Omental fat pad (tissue), 4 donors: ENCODE measurements around the gene PEX5L. TPM values are rescaled to one million over a fixed set of nuclear protein-coding genes. Genes with fewer than 3 reads are reported as not detected.

Source experiments
- ATAC-seq: fragments of 150-250 bp; one replicate; pipeline ENCODE4 v1.9.1; 2016; ENCODE audit warnings: mild to moderate bottlenecking, moderate library complexity; ENCODE audit not compliant: low FRiP score
- DNase-seq: peaks from one replicate; pipeline ENCODE4 v3.0.0-alpha.2; 2019; ENCODE audit warnings: low spot score
- total RNA-seq, 4 donors: library from RNA; depleted of rRNA; stranded (reverse); fragments of >200 nt; gene quantifications; one replicate each; pipeline ENCODE4 v1.1.0, GENCODE V29; 2016
- TF ChIP-seq, protein P1 (sequence below), 3 donors: fragments of 450-650 bp; IDR thresholded peaks; one replicate each; pipeline ENCODE4 v1.5.1; 2016 to 2017; ENCODE audit warnings: antibody characterized with exemption in 3 of 3, mild to moderate bottlenecking in 3 of 3, moderate library complexity in 2 of 3

PEX5L gene
- total RNA-seq, 4 donors from 2014 or later, result 0.72 to 6.3 (median 1.1) TPM; not detected in 1

DNA sequence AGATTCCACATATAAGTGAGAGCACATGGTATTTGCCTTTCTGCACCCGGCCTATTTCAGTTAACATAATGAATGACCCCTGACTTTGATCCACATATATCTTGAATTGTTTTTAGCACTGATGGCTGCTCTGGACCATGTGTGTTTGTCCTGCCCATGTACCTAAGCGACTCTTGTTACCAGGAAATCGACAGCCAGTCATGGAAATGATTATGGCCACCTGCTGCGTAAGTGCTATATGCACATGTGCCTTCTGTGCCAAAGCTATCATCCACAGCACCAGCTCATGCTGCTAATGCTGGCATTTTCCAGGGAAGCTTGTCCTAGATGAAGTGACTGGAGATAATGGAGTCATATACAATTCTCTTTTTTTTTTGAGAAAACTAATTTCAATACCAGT is 103.7 kb downstream of the PEX5L start:
- DNase-seq, result no peak
- TF ChIP-seq, protein P1, sequence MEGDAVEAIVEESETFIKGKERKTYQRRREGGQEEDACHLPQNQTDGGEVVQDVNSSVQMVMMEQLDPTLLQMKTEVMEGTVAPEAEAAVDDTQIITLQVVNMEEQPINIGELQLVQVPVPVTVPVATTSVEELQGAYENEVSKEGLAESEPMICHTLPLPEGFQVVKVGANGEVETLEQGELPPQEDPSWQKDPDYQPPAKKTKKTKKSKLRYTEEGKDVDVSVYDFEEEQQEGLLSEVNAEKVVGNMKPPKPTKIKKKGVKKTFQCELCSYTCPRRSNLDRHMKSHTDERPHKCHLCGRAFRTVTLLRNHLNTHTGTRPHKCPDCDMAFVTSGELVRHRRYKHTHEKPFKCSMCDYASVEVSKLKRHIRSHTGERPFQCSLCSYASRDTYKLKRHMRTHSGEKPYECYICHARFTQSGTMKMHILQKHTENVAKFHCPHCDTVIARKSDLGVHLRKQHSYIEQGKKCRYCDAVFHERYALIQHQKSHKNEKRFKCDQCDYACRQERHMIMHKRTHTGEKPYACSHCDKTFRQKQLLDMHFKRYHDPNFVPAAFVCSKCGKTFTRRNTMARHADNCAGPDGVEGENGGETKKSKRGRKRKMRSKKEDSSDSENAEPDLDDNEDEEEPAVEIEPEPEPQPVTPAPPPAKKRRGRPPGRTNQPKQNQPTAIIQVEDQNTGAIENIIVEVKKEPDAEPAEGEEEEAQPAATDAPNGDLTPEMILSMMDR (IDR thresholded peaks at IDR 0.05), result no peak
- no peak for ATAC-seq

DNA sequence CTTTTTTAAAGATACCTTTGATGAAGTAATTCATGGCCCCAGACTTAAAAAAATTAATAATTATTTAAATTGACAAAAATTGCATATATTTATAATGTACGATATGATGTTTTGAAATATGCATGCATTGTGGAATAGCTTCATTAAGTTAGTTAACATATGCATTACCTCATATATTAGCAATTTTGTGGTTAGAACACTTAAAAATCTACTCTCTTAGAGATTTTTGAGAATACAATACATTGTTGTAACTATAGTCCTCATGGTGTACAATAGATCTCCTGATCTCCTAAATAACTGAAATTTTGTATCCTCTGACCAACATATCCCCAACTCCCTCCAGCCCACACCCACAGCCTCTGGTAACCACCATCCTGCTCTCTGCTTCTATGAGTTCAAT is 104.1 kb downstream of the PEX5L start:
- ATAC-seq (no peak), DNase-seq (no peak)
- TF ChIP-seq, protein P1 (IDR thresholded peaks at IDR 0.05), result no peak

DNA sequence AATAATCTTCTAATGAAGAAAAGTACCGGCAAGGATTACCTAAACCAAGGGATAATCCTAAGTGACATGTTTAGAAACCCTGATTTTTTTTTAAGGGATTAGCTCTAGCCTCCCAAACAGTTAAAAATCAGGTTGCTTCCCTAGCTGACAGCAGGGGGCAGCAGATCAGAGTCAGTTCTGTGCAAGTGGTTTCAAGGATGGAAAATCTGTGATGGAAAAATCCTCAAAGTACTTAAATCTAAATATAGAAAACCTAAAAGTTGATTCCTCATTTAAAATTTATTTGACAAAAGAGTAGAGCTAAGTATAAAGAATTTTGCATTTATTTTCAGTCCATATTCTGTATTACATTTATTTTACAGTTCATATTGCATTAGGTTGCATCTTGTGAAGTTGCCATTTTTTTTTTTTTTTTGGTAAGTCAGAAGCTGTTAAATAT is 107.6 kb downstream of the PEX5L start:
- ATAC-seq, result no peak
- TF ChIP-seq, protein P1 (IDR thresholded peaks at IDR 0.05), result no peak
- no peak for DNase-seq

DNA sequence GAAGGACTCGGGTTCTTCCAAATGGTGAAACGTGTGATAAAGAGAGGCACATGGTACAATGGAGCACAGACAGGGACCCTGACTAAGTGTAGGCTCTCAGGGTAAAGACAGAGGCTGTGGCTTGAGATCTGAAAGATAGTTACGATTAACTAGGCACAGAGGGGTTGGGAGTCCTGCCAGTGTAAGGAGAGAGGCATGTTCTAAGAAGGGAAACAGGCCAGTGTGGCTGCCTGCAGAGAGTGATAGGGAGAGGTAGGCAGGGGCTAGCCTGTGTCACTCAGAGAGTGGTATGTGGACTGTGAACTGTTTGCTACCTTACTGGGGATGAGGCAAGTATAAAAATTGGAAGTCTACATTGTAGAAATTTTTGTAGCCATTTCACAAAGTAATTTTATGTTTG is 109.5 kb downstream of the PEX5L start:
- TF ChIP-seq, protein P1 (IDR thresholded peaks at IDR 0.05), result no peak
- ATAC-seq (no peak), DNase-seq (no peak)

DNA sequence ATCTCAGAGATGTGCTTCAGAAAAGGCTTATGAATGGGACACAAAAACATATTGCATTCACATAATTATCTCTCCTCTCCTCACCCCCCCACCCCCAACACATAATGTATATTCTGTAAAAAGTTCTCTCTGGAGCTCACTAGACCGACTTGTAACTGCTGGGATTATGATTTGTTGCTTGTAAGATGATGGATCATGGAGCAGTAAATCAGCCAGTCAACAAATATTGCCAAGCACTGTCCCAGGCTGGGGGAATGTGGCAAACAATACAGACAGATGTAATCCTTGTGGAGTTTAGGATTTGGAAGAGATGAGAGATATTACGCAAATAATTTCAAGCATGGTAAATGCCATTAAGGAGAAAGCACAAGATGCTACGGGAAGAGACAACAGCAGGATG is 114.8 kb downstream of the PEX5L start:
- TF ChIP-seq, protein P1 (IDR thresholded peaks at IDR 0.05), result no peak
- DNase-seq (no peak), ATAC-seq (no peak)

DNA sequence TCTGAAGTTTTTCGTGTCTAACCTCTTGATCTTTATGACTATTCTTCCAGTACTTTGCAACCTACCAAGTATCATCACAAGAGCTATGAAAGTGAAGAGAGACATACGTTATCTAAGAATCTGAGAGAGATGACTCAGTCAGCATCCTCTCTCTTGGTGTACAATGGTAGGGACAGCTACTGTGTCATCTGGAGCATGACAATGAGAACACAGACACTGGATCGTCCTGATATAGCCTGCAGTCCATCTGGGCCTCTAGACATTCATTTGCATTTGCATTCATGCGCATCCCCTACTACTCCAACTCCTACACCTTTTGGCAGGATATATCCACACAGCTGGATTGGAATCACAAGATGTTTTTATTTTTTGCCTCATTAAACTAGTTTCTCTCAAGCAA is 115.2 kb downstream of the PEX5L start:
- ATAC-seq, result no peak
- DNase-seq, result no peak
- TF ChIP-seq, protein P1 (IDR thresholded peaks at IDR 0.05), result no peak

DNA sequence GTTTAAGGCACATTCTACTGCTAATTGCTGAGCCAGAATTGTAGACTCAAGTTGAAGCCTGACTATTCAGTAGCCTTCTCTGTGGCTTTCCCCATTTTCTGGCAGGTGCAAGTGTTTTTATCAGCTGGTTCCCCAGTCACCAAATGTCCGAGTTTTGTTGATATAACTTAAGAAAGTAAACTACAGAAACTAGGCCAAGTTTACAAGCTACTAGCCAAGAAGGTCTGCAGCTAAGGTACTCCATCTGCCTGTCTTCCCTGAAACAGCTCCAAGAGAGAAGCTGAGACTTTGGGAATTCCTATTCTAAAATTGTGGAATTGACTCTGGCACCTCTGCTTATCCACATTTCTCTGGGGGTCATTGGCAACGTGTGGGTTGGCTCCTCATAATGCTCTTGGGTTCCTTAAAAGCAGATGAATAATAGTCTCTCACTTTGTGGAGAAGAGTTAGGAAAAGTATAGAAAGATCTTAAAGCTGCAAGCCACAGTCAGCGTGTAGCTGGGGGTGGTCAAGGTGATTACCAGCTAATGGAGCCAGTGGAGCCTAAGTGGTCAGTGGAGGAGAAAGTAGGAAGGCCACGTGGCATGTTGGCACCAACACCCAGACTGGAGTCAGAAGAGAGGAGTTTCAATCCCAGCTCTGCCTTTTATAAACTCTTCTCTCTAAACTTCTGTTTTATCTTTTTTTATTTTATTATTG is 128.8 kb downstream of the PEX5L start:
- DNase-seq, result no peak

More for the DNA sequence above, 128.8 kb downstream of the PEX5L start:
- TF ChIP-seq, protein P1 (IDR thresholded peaks at IDR 0.05), result no peak
- ATAC-seq, result no peak
